ENCODE data around the gene DNAH8. TPM values are rescaled to one million over a fixed set of nuclear protein-coding genes. Genes with fewer than 3 reads are reported as not detected.
A peak's percentile ranks its signal among the peaks of the same experiment; 100 is the strongest.

DNAH8 gene
- total RNA-seq, 1 experiment from 2014 or later, result not detected

- peak; percentile 76 for DNase-seq (ENCODE audit: low read depth)
Observed at GRCh38 chr6:38973178-38974057, 258.3 kb downstream of the DNAH8 start.

DNA sequence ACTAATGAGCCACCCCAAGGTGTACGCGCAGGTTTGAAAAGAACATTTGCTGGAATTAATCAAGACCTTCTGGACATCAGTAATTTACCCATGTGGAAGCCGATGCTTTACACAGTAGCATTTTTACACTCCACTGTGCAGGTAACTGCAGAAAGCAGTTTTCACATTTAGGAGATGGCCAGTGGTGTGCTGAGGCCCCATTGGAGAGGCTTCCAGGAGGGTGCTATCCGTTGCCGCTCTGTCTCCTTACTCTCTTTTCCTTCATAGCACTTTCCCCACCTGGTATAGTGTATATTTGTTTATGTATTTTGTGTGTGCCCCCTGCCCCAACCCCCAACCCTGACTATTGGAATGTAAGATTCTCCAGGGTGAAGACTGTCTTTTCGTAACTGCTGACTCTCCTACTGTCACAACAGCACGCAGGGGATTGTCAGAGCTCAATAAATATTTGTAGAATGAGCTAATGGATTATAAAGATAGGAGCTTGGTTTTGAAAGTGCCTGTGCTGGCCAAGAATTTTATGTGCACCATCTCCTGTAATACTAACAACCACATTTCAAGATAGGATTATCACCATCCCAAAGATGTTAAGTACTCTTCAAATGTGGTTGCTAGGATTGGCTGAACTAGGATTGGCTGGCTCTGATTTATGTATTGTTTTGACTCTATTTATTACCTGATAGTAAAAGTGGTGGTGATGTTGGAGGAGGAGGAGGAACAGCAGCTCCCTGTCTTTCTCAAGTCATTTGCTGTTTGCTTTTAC is 259.5 kb downstream of the DNAH8 start:
- peak; percentile 15 for DNase-seq (ENCODE audit: low read depth)

DNA sequence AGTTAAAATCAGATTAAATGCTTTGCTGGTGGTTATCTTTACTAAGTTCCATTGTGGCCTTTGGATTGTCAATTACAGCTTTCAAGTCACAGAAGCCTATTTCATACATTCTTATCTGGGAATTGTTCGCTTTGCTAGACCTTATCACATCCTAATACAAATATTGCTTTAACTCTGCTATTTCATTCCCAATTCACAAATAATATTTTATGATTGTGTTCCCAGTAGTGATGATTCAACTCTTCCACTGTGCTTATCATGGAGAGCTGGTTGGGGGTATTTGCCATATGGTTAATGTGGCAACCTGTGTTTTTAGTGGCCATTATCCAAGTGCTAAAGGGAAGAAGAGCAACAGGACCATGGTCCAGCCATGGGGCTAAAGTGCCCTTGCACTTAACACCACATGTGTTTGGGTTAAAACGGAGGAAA is 260.5 kb downstream of the DNAH8 start:
- DNase-seq (ENCODE audit: low read depth), result no peak

DNA sequence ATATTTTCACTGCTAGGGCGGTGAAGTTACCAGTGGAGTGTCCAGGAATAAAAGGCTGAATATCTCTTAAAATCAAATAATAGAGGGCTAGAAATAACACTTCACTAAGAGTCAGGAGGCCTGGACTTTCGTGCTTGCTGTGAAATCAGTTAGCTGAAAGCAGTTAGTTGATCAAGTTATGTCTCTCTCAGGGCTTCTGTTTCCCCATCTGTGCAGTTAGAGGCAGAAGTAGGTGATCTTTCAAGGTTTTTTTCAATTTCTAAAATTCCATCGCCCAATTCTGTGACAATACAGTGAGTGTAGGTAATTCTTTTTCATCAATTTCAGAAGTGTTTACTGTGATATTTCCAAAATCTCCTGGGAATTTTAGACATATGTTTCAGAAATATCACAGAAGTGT is 260.9 kb downstream of the DNAH8 start:
- no peak for DNase-seq (ENCODE audit: low read depth)

DNA sequence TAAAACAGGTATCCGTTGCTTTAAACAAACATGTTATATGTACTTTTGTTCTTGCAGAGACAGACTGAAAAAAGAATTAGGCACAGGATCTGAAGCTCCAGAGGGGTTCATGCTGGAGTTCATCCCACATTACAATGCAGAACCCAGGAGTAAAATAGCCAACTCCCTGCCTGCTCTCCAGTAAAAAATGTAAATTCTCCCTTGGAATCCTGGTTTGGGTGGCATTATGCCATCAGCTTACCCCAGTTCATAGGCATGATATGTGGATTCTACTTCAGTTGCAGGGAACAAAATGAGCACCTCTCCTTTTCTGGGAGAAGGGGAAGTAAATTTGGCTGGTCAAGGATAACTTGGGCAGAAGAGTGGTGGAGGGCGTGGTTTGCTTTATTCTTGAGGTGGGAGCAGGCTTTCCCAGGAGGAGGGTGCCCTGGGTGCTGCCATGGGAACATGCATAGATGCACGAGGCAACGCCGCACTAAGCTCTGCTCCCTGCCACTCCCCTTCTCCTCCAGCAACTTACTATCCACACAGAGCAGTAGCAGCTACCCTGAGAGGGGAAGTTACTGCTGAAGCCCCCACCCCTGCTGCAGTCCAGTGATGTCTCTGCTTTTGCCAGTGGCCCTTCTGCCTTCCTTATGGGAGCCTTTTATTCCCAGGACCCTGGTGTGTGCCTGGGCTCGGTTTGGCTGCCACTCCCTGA is 261.8 kb downstream of the DNAH8 start:
- no peak for DNase-seq (ENCODE audit: low read depth)

- DNase-seq (ENCODE audit: low read depth), result no peak
Observed at GRCh38 chr6:38978139-38978704, 263.1 kb downstream of the DNAH8 start.

DNA sequence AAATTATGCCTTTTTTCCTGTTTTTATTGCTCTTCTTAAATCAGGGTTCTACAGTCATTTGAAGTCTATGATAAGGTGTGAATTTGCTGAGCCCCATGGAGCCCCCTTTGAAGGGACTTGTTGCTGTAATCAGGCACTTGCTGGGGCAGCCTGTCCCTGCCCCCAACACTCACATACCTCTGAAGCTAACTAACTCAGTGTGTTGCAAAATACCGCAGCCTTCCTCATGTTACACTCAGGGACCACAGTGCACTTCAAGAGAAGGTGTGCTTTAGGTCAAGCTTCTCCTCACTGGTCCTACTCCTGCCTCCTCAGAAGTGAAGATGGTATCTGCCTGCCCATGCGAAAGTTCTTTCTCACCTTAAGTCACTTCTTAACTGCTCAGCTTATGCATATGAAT is 267.4 kb downstream of the DNAH8 start:
- no peak for DNase-seq (ENCODE audit: low read depth)

GRCh38 chr6:38984723-38985122 is 269.6 kb downstream of the DNAH8 start:
- DNase-seq (ENCODE audit: low read depth), result no peak

DNA sequence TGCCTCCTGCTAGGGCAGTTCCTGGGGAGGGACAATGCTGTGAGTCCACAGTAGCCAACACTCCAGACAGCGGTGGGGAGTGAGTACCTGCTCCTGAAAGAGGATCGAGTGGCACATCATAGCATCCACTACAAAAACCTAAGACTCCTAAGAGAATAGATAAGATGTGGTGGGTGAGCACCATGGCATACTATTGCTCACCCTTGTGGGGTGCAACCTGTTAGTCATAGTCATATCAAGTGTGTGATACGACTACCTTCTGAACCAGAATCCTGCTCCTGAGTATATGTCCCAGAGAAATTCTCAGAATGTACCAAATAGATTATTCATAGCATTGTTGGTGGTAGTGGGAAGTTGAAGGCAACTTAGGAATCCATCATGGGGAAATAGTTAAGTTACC is 270.7 kb downstream of the DNAH8 start:
- DNase-seq (ENCODE audit: low read depth), result no peak

DNA sequence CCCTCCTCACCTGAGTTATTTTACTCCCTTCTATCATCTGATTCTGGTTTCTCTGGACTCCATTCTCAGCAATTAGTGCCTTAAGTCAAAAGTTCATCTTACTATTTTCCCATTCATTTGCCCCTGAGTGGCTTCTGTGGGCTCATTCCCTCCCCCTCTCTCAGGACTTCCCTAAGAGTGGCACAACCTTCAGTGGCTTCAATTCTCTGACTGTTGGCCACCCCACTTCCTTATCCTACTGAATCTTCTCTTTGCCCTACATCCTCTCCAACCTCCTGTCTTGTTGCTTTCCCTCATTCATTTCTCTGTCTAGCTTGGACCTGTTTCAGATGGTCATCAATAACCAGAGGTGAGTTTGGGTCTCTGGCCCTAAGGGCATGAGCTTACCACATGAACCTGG is 272.4 kb downstream of the DNAH8 start:
- DNase-seq (ENCODE audit: low read depth), result no peak

- DNase-seq (ENCODE audit: low read depth), result no peak
Observed at GRCh38 chr6:38988736-38989449, 273.8 kb downstream of the DNAH8 start.

DNA sequence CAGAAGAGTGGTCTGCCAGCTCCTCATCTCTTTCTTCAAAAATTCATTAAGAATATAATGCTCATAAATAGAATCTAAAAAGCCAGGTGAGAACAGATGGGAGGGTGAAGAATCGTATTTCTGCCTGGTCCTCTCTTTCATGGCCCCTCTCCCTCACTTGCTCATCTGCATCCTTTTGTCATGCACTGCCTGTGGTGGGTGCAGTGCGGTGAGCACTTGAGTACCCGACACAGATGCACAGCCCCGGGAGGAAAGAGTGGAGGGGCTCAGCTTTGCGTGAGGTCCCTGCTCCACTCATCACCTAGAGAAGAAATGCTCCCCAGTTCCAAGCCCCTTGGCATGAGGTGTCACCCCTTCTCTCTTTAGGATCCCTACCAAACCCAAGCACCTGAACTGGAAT is 275.4 kb downstream of the DNAH8 start:
- DNase-seq (ENCODE audit: low read depth), result no peak

- DNase-seq (ENCODE audit: low read depth), result no peak
Observed at GRCh38 chr6:38996676-38997075, 281.6 kb downstream of the DNAH8 start.

DNA sequence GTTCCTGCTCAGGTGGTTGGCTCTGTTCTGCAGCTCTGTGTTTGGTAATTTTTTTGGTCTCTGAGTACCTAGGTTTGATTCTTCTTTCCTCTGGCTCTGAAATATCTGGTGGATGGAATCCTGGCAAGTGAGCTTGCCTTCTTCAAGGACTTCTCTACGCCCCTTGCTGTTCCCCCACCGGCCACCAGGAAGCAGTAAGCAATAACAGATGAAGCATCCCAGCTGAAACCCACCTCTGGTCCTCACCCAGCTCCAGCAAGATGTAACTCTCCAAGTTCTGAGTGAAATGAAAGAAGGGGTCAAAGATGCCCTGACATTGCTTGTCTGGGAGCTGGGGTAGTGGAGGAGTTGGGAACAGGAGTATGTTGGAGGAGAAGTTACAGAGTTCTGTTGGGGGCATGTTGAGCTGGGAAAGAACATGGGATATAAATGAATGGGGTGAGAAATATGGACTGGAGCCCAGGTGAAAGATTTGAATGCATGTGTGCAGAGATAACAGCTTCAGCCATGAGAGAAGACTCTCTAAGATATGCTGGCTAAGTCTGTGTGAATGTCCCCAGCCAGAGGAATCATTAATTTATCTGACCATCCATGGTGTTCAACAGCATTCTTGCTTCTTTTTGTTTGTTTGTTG is 282.1 kb downstream of the DNAH8 start:
- DNase-seq (ENCODE audit: low read depth), result peak; percentile 9

DNA sequence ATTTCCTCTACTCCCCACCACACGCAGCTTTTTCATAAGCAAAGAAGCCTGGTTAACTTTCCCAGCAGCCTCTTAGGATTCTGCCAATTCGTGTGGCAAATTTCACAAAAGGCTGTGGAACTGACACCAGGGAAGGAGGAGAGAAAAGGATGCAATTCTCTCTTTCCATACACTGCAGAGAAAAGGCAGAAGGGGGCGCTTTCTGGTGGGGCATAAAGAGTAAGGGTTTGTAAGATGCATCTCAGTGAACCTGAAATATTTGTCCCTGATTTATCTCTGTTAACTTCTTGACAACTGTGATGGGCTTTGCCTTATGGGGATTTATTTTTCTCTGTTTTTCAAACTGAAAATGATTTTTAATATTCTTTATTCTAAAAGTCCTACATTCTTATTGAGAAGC is 288.0 kb downstream of the DNAH8 start:
- DNase-seq (ENCODE audit: low read depth), result peak; percentile 18

- DNase-seq (ENCODE audit: low read depth), result no peak
Observed at GRCh38 chr6:39003492-39003891, 288.4 kb downstream of the DNAH8 start.

DNA sequence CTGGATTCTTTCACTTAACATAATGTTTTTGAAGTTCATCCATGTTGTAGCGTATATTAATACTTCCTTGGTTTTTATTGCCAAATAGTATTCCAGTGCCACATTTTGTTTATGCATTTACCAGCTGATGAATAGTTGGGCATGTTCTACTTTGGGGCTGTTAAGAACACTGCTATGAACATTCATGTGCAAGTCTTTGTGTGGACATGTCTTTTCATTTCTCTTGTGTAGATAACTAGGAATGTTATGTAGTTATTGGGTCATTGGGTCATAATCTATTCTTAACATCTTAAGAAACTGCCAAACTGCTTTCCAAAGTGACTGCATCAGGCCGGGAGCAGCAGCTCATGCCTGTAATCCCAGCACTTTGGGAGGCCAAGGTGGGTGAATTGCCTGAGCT is 289.7 kb downstream of the DNAH8 start:
- DNase-seq (ENCODE audit: low read depth), result no peak

DNA sequence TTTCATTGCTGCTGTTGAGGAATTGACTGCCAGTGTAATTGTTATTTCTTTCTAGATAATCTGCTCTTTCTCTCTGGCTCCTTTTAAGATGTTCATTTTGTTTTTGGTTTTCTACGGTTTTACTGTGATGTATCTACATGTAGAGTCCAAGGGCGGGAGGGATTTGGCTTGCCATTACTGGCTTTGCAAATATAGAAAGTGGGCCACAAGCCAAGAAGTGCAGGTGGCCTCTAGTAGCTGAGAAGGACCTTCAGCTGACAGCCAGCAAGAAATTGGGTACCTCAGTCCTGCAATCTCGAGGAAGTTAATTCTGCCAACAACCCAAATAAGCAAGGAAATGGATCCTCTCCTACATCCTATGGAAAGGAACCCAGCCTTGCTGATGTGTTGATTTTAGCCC is 290.7 kb downstream of the DNAH8 start:
- no peak for DNase-seq (ENCODE audit: low read depth)

DNA sequence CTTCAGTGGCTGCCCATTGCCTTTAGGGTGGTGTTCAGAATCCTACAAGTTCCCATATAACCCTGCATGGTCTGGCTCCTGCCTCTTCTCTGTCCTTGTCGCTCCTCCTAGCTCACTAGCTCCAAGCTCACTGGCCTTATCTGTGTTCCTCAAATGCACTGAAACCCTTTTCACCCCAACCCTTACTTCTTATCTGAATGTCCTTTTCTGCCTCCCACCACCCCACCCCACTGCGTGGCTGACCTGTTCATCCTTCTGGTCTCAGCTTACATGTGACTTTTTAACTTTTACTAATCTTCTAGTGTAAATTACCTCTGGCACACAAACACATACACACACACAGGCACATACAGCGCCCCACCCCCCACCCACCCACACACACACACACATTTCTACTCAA is 292.5 kb downstream of the DNAH8 start:
- no peak for DNase-seq (ENCODE audit: low read depth)

- DNase-seq (ENCODE audit: low read depth), result no peak
Observed at GRCh38 chr6:39008737-39009136, 293.6 kb downstream of the DNAH8 start.

GRCh38 chr6:39009476-39009875 is 294.4 kb downstream of the DNAH8 start:
- DNase-seq (ENCODE audit: low read depth), result no peak

Data from M059J (cell line).